ENCODE measurements around the gene HBG2. TPM values are rescaled to one million over a fixed set of nuclear protein-coding genes. Genes with fewer than 3 reads are reported as not detected.

Gene HBG2
- polyA plus RNA-seq, 1 donor from 2014 or later = not detected

DNA sequence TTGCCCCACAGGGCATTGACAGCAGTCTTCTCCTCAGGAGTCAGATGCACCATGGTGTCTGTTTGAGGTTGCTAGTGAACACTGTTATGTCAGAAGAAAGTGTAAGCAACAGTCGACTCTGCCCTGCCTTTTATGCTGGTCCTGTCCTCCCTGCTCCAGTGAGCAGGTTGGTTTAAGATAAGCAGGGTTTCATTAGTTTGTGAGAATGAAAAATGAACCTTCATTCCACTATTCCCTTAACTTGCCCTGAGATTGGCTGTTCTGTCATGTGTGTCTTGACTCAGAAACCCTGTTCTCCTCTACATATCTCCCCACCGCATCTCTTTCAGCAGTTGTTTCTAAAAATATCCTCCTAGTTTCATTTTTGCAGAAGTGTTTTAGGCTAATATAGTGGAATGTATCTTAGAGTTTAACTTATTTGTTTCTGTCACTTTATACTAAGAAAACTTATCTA is 20.2 kb downstream of the HBG2 start, which contains the start of gene HBD:
Gene HBD (minus strand): TSS at position 103 of the 454 bp plus-strand sequence. CDS start 50 bp downstream, at position 53.
- no peaks in the 10 kb centered on the region for H3K79me2 ChIP-seq (replicated peaks; ENCODE audit: insufficient read depth, low read length)
- H3K9me2 ChIP-seq (ENCODE audit: insufficient read depth, low read length) = no peaks in the 10 kb centered on the region
- no peak within 1 kb of the TSS for H2AFZ ChIP-seq (ENCODE audit: low read depth, low read length)
- H3K9ac ChIP-seq (ENCODE audit: low read length) = no peak within 1 kb of the TSS
- no peaks in the 10 kb centered on the region for H4K20me1 ChIP-seq (ENCODE audit: insufficient read depth)
- H3K4me2 ChIP-seq (ENCODE audit: low read length) = no peak within 1 kb of the TSS
- H3K4me3 ChIP-seq (ENCODE audit: low read length) = no peak within 1 kb of the TSS
- no peaks in the 10 kb centered on the region for H3K36me3 ChIP-seq (ENCODE audit: insufficient read depth, low read length)
- TF ChIP-seq, protein P1, sequence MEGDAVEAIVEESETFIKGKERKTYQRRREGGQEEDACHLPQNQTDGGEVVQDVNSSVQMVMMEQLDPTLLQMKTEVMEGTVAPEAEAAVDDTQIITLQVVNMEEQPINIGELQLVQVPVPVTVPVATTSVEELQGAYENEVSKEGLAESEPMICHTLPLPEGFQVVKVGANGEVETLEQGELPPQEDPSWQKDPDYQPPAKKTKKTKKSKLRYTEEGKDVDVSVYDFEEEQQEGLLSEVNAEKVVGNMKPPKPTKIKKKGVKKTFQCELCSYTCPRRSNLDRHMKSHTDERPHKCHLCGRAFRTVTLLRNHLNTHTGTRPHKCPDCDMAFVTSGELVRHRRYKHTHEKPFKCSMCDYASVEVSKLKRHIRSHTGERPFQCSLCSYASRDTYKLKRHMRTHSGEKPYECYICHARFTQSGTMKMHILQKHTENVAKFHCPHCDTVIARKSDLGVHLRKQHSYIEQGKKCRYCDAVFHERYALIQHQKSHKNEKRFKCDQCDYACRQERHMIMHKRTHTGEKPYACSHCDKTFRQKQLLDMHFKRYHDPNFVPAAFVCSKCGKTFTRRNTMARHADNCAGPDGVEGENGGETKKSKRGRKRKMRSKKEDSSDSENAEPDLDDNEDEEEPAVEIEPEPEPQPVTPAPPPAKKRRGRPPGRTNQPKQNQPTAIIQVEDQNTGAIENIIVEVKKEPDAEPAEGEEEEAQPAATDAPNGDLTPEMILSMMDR (IDR thresholded peaks at IDR 0.05; ENCODE audit: poor library complexity, severe bottlenecking) = no peak
- TF ChIP-seq EP300 (conservative IDR thresholded peaks at IDR 0.05; ENCODE audit: poor library complexity, severe bottlenecking) = no peak
- no peak for TF ChIP-seq MXI1 (conservative IDR thresholded peaks at IDR 0.05; ENCODE audit: poor library complexity, severe bottlenecking)
- no peak for TF ChIP-seq EZH2 (IDR thresholded peaks at IDR 0.05; ENCODE audit: borderline replicate concordance, insufficient read depth, low read length, poor library complexity, severe bottlenecking)
- TF ChIP-seq RAD21 (conservative IDR thresholded peaks at IDR 0.05) = no peak
- TF ChIP-seq TAF1 (IDR thresholded peaks at IDR 0.05; ENCODE audit: low read depth) = no peak
- no peaks in the 10 kb centered on the region for H3K27me3 ChIP-seq (ENCODE audit: insufficient read depth, low read depth, low read length)
- H3K9me3 ChIP-seq (ENCODE audit: low read length) = no peaks in the 10 kb centered on the region
- H3K27ac ChIP-seq (ENCODE audit: low read length) = no peak within 1 kb of the TSS
- H3F3A ChIP-seq (ENCODE audit: insufficient read depth, low read length, poor library complexity, severe bottlenecking) = no peaks in the 10 kb centered on the region

DNA sequence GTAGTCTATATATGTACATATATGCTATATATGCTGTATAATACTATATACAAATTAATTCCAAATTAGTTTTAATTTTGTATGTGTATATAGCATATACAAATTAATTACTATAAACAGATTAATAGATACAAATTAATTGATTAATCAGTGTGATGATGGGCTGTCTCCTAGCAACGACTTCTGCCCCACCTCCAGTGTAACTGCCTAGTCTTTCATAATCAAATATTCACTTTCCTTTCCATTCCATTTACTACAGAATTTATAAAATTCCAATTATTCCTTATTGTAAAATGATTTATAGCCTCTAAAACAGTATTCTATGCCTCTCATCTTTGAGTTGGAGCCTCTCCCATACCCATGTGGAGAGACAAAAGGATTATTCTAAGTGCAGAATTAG is 21.3 kb downstream of the HBG2 start:
- Histone ChIP-seq H3K27ac (ENCODE audit: low read length) (no peak overlapping the region), H3K79me2 (replicated peaks; ENCODE audit: insufficient read depth, low read length) (no peaks in the 10 kb centered on the region), H3K4me3 (ENCODE audit: low read length) (no peak overlapping the region), H3K9ac (ENCODE audit: low read length) (no peak overlapping the region), H3K36me3 (ENCODE audit: insufficient read depth, low read length) (no peaks in the 10 kb centered on the region), H3K27me3 (ENCODE audit: insufficient read depth, low read depth, low read length) (no peaks in the 10 kb centered on the region), H3F3A (ENCODE audit: insufficient read depth, low read length, poor library complexity, severe bottlenecking) (no peaks in the 10 kb centered on the region), H3K4me2 (ENCODE audit: low read length) (no peak overlapping the region), H3K9me2 (ENCODE audit: insufficient read depth, low read length) (no peaks in the 10 kb centered on the region), H4K20me1 (ENCODE audit: insufficient read depth) (no peaks in the 10 kb centered on the region), H3K9me3 (ENCODE audit: low read length) (no peaks in the 10 kb centered on the region), H2AFZ (ENCODE audit: low read depth, low read length) (no peak overlapping the region)
- TF ChIP-seq RAD21 (conservative IDR thresholded peaks at IDR 0.05) (no peak), POLR2AphosphoS5 (IDR thresholded peaks at IDR 0.05) (no peak)

DNA sequence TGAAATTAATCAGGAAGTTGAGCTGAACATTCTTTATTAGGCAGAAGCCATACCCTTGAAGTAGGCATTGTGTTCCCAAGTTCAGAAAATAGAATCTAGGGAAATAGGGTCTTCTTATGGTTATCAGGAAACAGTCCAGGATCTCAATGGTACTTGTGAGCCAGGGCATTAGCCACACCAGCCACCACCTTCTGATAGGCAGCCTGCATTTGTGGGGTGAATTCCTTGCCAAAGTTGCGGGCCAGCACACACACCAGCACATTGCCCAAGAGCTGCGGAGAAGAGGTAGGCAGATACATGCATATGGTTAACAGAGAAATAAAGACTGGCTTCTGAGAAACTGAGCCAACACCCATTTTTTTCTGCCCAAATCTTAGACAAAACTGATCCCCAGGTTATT is 21.8 kb downstream of the HBG2 start:
- no peaks in the 10 kb centered on the region for H3K79me2 ChIP-seq (replicated peaks; ENCODE audit: insufficient read depth, low read length)
- H4K20me1 ChIP-seq (ENCODE audit: insufficient read depth) = no peaks in the 10 kb centered on the region
- H3K9me3 ChIP-seq (ENCODE audit: low read length) = no peaks in the 10 kb centered on the region
- no peak overlapping the region for H2AFZ ChIP-seq (ENCODE audit: low read depth, low read length)
- no peaks in the 10 kb centered on the region for H3F3A ChIP-seq (ENCODE audit: insufficient read depth, low read length, poor library complexity, severe bottlenecking)
- no peak overlapping the region for H3K9ac ChIP-seq (ENCODE audit: low read length)
- H3K4me2 ChIP-seq (ENCODE audit: low read length) = no peak overlapping the region
- no peak overlapping the region for H3K4me3 ChIP-seq (ENCODE audit: low read length)
- no peaks in the 10 kb centered on the region for H3K27me3 ChIP-seq (ENCODE audit: insufficient read depth, low read depth, low read length)
- no peak overlapping the region for H3K27ac ChIP-seq (ENCODE audit: low read length)
- no peaks in the 10 kb centered on the region for H3K36me3 ChIP-seq (ENCODE audit: insufficient read depth, low read length)
- TF ChIP-seq, protein P1 (IDR thresholded peaks at IDR 0.05; ENCODE audit: poor library complexity, severe bottlenecking) = no peak
- TF ChIP-seq EZH2 (IDR thresholded peaks at IDR 0.05; ENCODE audit: borderline replicate concordance, insufficient read depth, low read length, poor library complexity, severe bottlenecking) (no peak), POLR2AphosphoS5 (IDR thresholded peaks at IDR 0.05) (no peak), MXI1 (conservative IDR thresholded peaks at IDR 0.05; ENCODE audit: poor library complexity, severe bottlenecking) (no peak), EP300 (conservative IDR thresholded peaks at IDR 0.05; ENCODE audit: poor library complexity, severe bottlenecking) (no peak), RAD21 (conservative IDR thresholded peaks at IDR 0.05) (no peak), SMC3 (conservative IDR thresholded peaks at IDR 0.05; ENCODE audit: poor library complexity) (no peak), TAF1 (IDR thresholded peaks at IDR 0.05; ENCODE audit: low read depth) (no peak)
- TF ChIP-seq, protein P2, sequence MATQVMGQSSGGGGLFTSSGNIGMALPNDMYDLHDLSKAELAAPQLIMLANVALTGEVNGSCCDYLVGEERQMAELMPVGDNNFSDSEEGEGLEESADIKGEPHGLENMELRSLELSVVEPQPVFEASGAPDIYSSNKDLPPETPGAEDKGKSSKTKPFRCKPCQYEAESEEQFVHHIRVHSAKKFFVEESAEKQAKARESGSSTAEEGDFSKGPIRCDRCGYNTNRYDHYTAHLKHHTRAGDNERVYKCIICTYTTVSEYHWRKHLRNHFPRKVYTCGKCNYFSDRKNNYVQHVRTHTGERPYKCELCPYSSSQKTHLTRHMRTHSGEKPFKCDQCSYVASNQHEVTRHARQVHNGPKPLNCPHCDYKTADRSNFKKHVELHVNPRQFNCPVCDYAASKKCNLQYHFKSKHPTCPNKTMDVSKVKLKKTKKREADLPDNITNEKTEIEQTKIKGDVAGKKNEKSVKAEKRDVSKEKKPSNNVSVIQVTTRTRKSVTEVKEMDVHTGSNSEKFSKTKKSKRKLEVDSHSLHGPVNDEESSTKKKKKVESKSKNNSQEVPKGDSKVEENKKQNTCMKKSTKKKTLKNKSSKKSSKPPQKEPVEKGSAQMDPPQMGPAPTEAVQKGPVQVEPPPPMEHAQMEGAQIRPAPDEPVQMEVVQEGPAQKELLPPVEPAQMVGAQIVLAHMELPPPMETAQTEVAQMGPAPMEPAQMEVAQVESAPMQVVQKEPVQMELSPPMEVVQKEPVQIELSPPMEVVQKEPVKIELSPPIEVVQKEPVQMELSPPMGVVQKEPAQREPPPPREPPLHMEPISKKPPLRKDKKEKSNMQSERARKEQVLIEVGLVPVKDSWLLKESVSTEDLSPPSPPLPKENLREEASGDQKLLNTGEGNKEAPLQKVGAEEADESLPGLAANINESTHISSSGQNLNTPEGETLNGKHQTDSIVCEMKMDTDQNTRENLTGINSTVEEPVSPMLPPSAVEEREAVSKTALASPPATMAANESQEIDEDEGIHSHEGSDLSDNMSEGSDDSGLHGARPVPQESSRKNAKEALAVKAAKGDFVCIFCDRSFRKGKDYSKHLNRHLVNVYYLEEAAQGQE (IDR thresholded peaks at IDR 0.05; ENCODE audit: borderline replicate concordance) = no peak
- H3K9me2 ChIP-seq (ENCODE audit: insufficient read depth, low read length) = no peaks in the 10 kb centered on the region
